HepG2 (cell line): Measurements from ENCODE around the gene NCOA6. TPM values are rescaled to one million over a fixed set of nuclear protein-coding genes. Genes with fewer than 3 reads are reported as not detected.

Source experiments
- FOSL1 ChIP-seq: sonication (generic); formaldehyde crosslinking; IDR thresholded peaks from 2 replicates; pipeline ENCODE4 v1.9.0; 2021; ENCODE audit warnings: missing genetic modification reagents, borderline replicate concordance
- FOXO4 ChIP-seq: sonication (generic); formaldehyde crosslinking; conservative IDR thresholded peaks from 2 replicates; pipeline ENCODE4 v1.8.1; 2023; ENCODE audit warnings: missing genetic modification reagents
- GABPB1 ChIP-seq: IDR thresholded peaks from 2 replicates; pipeline ENCODE4 v1.6.1; 2016; ENCODE audit warnings: mild to moderate bottlenecking, missing genetic modification reagents, moderate library complexity, missing compliant biosample characterization
- GPBP1L1 ChIP-seq: sonication (generic); formaldehyde crosslinking; IDR thresholded peaks from 2 replicates; pipeline ENCODE4 v1.5.0; 2020; ENCODE audit warnings: mild to moderate bottlenecking, missing genetic modification reagents
- MTF2 ChIP-seq: sonication (generic); formaldehyde crosslinking; IDR thresholded peaks from 2 replicates; pipeline ENCODE4 v1.5.0; 2020; ENCODE audit warnings: missing genetic modification reagents, borderline replicate concordance
- NBN ChIP-seq: fragments of 450-650 bp; conservative IDR thresholded peaks from 2 replicates; pipeline ENCODE4 v1.6.1; 2017
- NFIB ChIP-seq: sonication (generic); formaldehyde crosslinking; IDR thresholded peaks from 2 replicates; pipeline ENCODE4 v1.9.0; 2021; ENCODE audit warnings: missing genetic modification reagents, mild to moderate bottlenecking, borderline replicate concordance
- PAX8 ChIP-seq: sonication (generic); formaldehyde crosslinking; IDR thresholded peaks from 2 replicates; pipeline ENCODE4 v1.8.0; 2022; ENCODE audit warnings: mild to moderate bottlenecking, missing genetic modification reagents, borderline replicate concordance
- PRPF4 ChIP-seq: fragments of 200-400 bp; formaldehyde crosslinking; IDR thresholded peaks from 2 replicates; pipeline ENCODE4 v1.6.1; 2016; ENCODE audit warnings: low read length, low read depth; ENCODE audit not compliant: poor library complexity, severe bottlenecking
- RARA ChIP-seq: IDR thresholded peaks from 2 replicates; pipeline ENCODE4 v1.6.1; 2016; ENCODE audit warnings: missing genetic modification reagents, missing compliant biosample characterization
- RFXANK ChIP-seq: IDR thresholded peaks from 2 replicates; pipeline ENCODE4 v1.6.1; 2016
- SAFB2 ChIP-seq: sonication (generic); formaldehyde crosslinking; IDR thresholded peaks from 2 replicates; pipeline ENCODE4 v1.5.1; 2020; ENCODE audit warnings: missing genetic modification reagents, low read depth, mild to moderate bottlenecking, borderline replicate concordance
- SAP130 ChIP-seq: IDR thresholded peaks from 2 replicates; pipeline ENCODE4 v1.6.1; 2016; ENCODE audit warnings: low read depth
- TARDBP ChIP-seq: sonication (generic); formaldehyde crosslinking; IDR thresholded peaks from 2 replicates; pipeline ENCODE4 v1.8.0; 2022; ENCODE audit warnings: mild to moderate bottlenecking, missing genetic modification reagents
- ZBTB7B ChIP-seq: sonication (generic); formaldehyde crosslinking; IDR thresholded peaks from 2 replicates; pipeline ENCODE4 v1.4.0; 2020; ENCODE audit warnings: missing genetic modification reagents
- ZHX2 ChIP-seq, 2 experiments: sonication (generic) in 1 of 2; formaldehyde crosslinking in 1 of 2; IDR thresholded peaks; 2 replicates each; pipeline versions ENCODE4 v1.6.1 to v1.9.0; 2014 to 2022; ENCODE audit warnings: antibody characterized with exemption in 1 of 2, borderline replicate concordance in 1 of 2, inconsistent platforms in 1 of 2, low read depth in 1 of 2, missing genetic modification reagents in 1 of 2
- ZIK1 ChIP-seq: sonication (generic); formaldehyde crosslinking; IDR thresholded peaks from 2 replicates; pipeline ENCODE4 v1.5.0; 2020; ENCODE audit warnings: mild to moderate bottlenecking, low read depth, missing genetic modification reagents, borderline replicate concordance
- ZNF124 ChIP-seq: sonication (generic); formaldehyde crosslinking; IDR thresholded peaks from 2 replicates; pipeline ENCODE4 v1.4.0; 2020; ENCODE audit warnings: missing genetic modification reagents
- ZNF17 ChIP-seq: sonication (generic); formaldehyde crosslinking; IDR thresholded peaks from 2 replicates; pipeline ENCODE4 v1.5.0; 2020; ENCODE audit warnings: mild to moderate bottlenecking, missing genetic modification reagents
- ZNF33B ChIP-seq: sonication (generic); formaldehyde crosslinking; IDR thresholded peaks from 2 replicates; pipeline ENCODE4 v1.5.1; 2020; ENCODE audit warnings: mild to moderate bottlenecking, missing genetic modification reagents
- ZNF432 ChIP-seq: sonication (generic); formaldehyde crosslinking; IDR thresholded peaks from 2 replicates; pipeline ENCODE4 v1.5.0; 2020; ENCODE audit warnings: missing genetic modification reagents, mild to moderate bottlenecking, borderline replicate concordance
- ZSCAN29 ChIP-seq: sonication (generic); formaldehyde crosslinking; conservative IDR thresholded peaks from 2 replicates; pipeline ENCODE4 v1.4.0; 2020; ENCODE audit warnings: mild to moderate bottlenecking, missing genetic modification reagents
- polyA plus RNA-seq, 8 experiments: library from polyadenylated mRNA; depleted of rRNA in 3 of 8; stranded (reverse) in 7 of 8; unstranded in 1 of 8; fragments of >200 nt; fragmentation: Illumina TruSeq in 4 of 8; extraction: Trizol in 4 of 8; gene quantifications; 2 replicates each; pipeline versions ENCODE4 v1.2.1 to v1.2.3, GENCODE V29; 2011 to 2016; ENCODE audit warnings: low read depth in 4 of 8, missing spikeins in 1 of 8, mixed read lengths in 1 of 8; ENCODE audit not compliant: insufficient read depth in 1 of 8
- total RNA-seq, 5 experiments: library from RNA; depleted of rRNA; stranded (reverse); fragments of >200 nt; fragmentation: Illumina TruSeq; extraction: Trizol; gene quantifications; 2 replicates each; pipeline ENCODE4 v1.2.3, GENCODE V29; 2016; ENCODE audit warnings: low read depth in 1 of 5

NCOA6 gene
- total and polyA plus RNA-seq, 2 of the 13 experiments (the other 11 are each of a cell fraction or from before 2014, with no cell fraction given), result 11.2 to 29.3 TPM

GRCh38 chr20:34676642-34677373 lies 148.6 kb downstream of the NCOA6 start, which contains the start of gene PIGU (continued):
- TF ChIP-seq SAFB2 (CRISPR knock-in tag) (no peak; the same call in 1 of the 2 replicates), GABPB1 (peak; percentile 97), MTF2 (CRISPR knock-in tag) (peak; percentile 96), ZNF17 (CRISPR knock-in tag) (no peak), ZBTB7B (CRISPR knock-in tag) (peak; percentile 76), FOSL1 (CRISPR knock-in tag) (no peak), RFXANK (CRISPR knock-in tag) (peak; percentile 85), ZIK1 (CRISPR knock-in tag) (peak; percentile 97), PRPF4 (no peak), GPBP1L1 (no peak), ZSCAN29 (CRISPR knock-in tag) (no peak), SAP130 (CRISPR knock-in tag) (peak; percentile 98), NBN (no peak), NFIB (CRISPR knock-in tag) (no peak), FOXO4 (no peak), ZNF124 (CRISPR knock-in tag) (0 out of 2 replicates have a peak, but pooled peaks have one; percentile 93), PAX8 (CRISPR knock-in tag) (no peak; the same call in 1 of the 2 replicates), ZHX2 (IDR thresholded peaks at IDR 0.05; ENCODE audit: low read depth) (peak; percentile 94), ZHX2 (CRISPR knock-in tag; IDR thresholded peaks at IDR 0.05; ENCODE audit: borderline replicate concordance) (no peak), RARA (CRISPR knock-in tag) (0 out of 2 replicates have a peak, but pooled peaks have one; percentile 47), ZNF33B (no peak), TARDBP (peak; percentile 91), ZNF432 (no peak)
